RWPE2 (cell line): Measurements from ENCODE around the gene HSD17B1.

Experiments
- ATAC-seq: fragments of 200-7000 bp; cut with Tn5 transposase; 3 replicates; pipeline ENCODE4 v1.9.1; 2021; ENCODE audit warnings: low read depth
- DNase-seq: peaks from one replicate; pipeline ENCODE4 v3.0.0-alpha.2; 2020; ENCODE audit warnings: low spot score
- H3K27ac ChIP-seq: fragments of 450-650 bp; 2 replicates; pipeline ENCODE4 v1.5.1; 2017; ENCODE audit warnings: mild to moderate bottlenecking; ENCODE audit not compliant: poor library complexity, severe bottlenecking
- H3K27me3 ChIP-seq: fragments of 250-450 bp; sonication (Bioruptor Pico); 2 replicates; pipeline ENCODE4 v1.5.1; 2021; ENCODE audit warnings: mild to moderate bottlenecking, moderate library complexity; ENCODE audit not compliant: insufficient read depth, poor library complexity, severe bottlenecking
- H3K36me3 ChIP-seq: fragments of 250-450 bp; sonication (Bioruptor Pico); 2 replicates; pipeline ENCODE4 v1.5.1; 2020; ENCODE audit warnings: low read depth, mild to moderate bottlenecking, moderate library complexity
- H3K4me1 ChIP-seq: fragments of 250-450 bp; sonication (Bioruptor Pico); 2 replicates; pipeline ENCODE4 v1.5.1; 2021; ENCODE audit warnings: mild to moderate bottlenecking, moderate library complexity; ENCODE audit not compliant: insufficient read depth, poor library complexity, severe bottlenecking
- H3K4me3 ChIP-seq: fragments of 250-450 bp; sonication (Bioruptor Pico); 2 replicates; pipeline ENCODE4 v1.5.1; 2021; ENCODE audit warnings: mild to moderate bottlenecking, moderate library complexity; ENCODE audit not compliant: severe bottlenecking
- H3K9me3 ChIP-seq: fragments of 250-450 bp; sonication (Bioruptor Pico); 2 replicates; pipeline ENCODE4 v1.5.1; 2021; ENCODE audit warnings: mild to moderate bottlenecking, moderate library complexity; ENCODE audit not compliant: severe bottlenecking
- TF ChIP-seq, protein P1 (sequence below): fragments of 450-650 bp; IDR thresholded peaks from one replicate; pipeline ENCODE4 v1.5.1; 2017; ENCODE audit warnings: mild to moderate bottlenecking, moderate library complexity; ENCODE audit not compliant: poor library complexity, severe bottlenecking

HSD17B1 gene

GRCh38 chr17:42584880-42585279 is 32.2 kb downstream of the HSD17B1 start:
- DNase-seq (no peak), ATAC-seq (no peak)
- TF ChIP-seq, protein P1, sequence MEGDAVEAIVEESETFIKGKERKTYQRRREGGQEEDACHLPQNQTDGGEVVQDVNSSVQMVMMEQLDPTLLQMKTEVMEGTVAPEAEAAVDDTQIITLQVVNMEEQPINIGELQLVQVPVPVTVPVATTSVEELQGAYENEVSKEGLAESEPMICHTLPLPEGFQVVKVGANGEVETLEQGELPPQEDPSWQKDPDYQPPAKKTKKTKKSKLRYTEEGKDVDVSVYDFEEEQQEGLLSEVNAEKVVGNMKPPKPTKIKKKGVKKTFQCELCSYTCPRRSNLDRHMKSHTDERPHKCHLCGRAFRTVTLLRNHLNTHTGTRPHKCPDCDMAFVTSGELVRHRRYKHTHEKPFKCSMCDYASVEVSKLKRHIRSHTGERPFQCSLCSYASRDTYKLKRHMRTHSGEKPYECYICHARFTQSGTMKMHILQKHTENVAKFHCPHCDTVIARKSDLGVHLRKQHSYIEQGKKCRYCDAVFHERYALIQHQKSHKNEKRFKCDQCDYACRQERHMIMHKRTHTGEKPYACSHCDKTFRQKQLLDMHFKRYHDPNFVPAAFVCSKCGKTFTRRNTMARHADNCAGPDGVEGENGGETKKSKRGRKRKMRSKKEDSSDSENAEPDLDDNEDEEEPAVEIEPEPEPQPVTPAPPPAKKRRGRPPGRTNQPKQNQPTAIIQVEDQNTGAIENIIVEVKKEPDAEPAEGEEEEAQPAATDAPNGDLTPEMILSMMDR = no peak
- Histone ChIP-seq H3K4me1 (peaks cover 20% of the 10 kb centered on the region), H3K9me3 (no peaks in the 10 kb centered on the region), H3K4me3 (no peak overlapping the region), H3K36me3 (peaks cover 82% of the 10 kb centered on the region), H3K27me3 (no peaks in the 10 kb centered on the region), H3K27ac (no peak overlapping the region)

DNA sequence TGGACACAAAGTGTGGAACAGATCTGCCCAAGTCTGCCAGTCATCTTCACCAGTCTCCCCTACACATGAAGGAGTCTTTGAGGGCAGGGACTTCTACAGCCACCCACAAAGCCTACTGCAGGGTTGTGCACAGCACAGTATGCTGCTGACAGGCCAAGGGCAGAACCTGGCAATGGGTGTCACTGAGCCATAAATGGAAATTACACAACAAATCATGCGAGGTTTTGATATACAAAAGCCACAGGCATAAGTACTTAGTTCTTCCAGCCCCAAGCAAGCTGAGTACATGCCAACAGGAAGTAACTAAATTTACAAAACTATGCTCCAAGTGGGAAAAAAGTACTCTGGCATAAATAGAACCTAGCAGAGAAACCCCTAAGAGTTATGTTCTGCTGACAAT is 32.6 kb downstream of the HSD17B1 start:
- Histone ChIP-seq H3K27me3 (no peaks in the 10 kb centered on the region), H3K27ac (peak overlapping the region; percentile 86), H3K4me1 (peaks cover 20% of the 10 kb centered on the region), H3K9me3 (no peaks in the 10 kb centered on the region), H3K4me3 (no peak overlapping the region), H3K36me3 (peaks cover 82% of the 10 kb centered on the region)
- DNase-seq = no peak
- TF ChIP-seq, protein P1 = no peak
- ATAC-seq = no peak

DNA sequence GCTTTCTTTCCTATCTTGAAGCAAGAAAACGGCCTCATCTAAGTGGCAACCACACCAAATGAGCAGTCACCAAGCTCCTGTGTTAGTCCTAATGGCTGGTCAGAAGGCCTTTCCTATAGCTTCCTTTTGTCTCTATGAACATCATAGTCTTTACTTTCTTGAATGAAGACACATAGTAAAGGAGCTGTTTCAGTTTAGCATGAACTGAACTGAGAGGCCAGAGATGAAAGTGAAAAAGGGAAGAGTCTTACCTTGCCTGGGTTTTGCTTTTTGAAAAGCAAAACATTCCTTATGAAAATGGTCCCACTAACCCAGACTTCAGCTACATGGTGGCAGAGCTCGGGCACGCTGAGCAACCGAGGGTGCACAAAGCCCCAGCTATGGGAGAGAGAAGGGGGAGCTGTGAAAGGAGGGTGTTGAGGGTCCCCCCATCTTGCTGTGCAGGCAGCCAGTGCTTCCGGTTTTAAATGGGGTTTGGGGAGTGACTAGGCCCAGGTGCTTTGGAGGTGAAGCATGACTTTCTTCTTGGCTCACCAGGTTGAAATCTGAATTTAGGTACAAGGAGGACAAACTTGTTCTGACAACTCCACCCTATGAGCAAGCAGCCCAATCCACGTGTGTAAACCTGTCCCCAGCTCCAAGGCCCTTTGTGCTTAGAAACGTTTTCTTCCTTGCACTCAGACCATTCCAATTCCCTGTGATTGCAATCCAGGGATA is 33.9 kb downstream of the HSD17B1 start:
- no peaks in the 10 kb centered on the region for H3K9me3 ChIP-seq
- TF ChIP-seq, protein P1 = no peak
- no peak overlapping the region for H3K4me3 ChIP-seq
- peak overlapping the region; percentile 86 for H3K27ac ChIP-seq
- ATAC-seq (peak; percentile 87), DNase-seq (no peak)
- H3K36me3 ChIP-seq = peaks cover 91% of the 10 kb centered on the region
- no peaks in the 10 kb centered on the region for H3K27me3 ChIP-seq
- peaks cover 26% of the 10 kb centered on the region for H3K4me1 ChIP-seq

GRCh38 chr17:42590886-42591285 is 38.2 kb downstream of the HSD17B1 start:
- Histone ChIP-seq H3K27me3 (no peaks in the 10 kb centered on the region), H3K9me3 (no peaks in the 10 kb centered on the region), H3K36me3 (peaks cover 58% of the 10 kb centered on the region), H3K4me3 (no peak overlapping the region), H3K27ac (peak overlapping the region; percentile 54), H3K4me1 (peaks cover 32% of the 10 kb centered on the region)
- DNase-seq = no peak
- TF ChIP-seq, protein P1 = no peak
- ATAC-seq = no peak

DNA sequence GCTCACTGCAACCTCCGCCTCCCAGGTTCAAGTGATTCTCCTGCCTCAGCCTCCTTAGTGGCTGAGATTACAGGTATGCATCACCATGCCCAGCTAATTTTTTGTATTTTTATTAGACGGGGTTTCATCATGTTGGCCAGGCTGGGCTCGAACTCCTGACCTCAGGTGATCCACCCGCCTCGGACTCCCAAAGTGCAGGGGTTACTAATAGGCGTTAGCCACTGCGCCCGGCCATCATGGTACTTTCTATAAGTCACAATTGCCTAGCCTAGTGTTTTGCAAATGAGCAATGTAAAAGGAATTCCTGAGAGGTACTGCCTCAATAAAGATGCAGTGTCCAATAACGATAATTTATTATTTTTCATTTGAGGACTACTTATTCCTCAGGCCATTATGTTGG is 38.7 kb downstream of the HSD17B1 start:
- Histone ChIP-seq H3K4me1 (peaks cover 28% of the 10 kb centered on the region), H3K9me3 (no peaks in the 10 kb centered on the region), H3K4me3 (no peak overlapping the region), H3K27ac (peak overlapping the region; percentile 54), H3K36me3 (peaks cover 53% of the 10 kb centered on the region), H3K27me3 (no peaks in the 10 kb centered on the region)
- TF ChIP-seq, protein P1 = no peak
- DNase-seq (no peak), ATAC-seq (peak; percentile 16; the same call in 1 of the 3 replicates)
